GM12891 (cell line): ENCODE data around the gene RGS7.

Experiments used
- POLR2A ChIP-seq: IDR thresholded peaks from 2 replicates; pipeline ENCODE4 v1.6.1; 2011; ENCODE audit warnings: low read depth, low read length, control low read depth
- POLR2AphosphoS5 ChIP-seq: IDR thresholded peaks from 2 replicates; pipeline ENCODE4 v1.6.1; 2011; ENCODE audit warnings: low read depth, low read length, control low read depth

- TF ChIP-seq POLR2A (no peak), POLR2AphosphoS5 (no peak)
Observed at GRCh38 chr1:241130881-241131280, 226.1 kb downstream of the RGS7 start.
